Liver (tissue), 9 donors: ENCODE results near the gene BRD4. TPM values are rescaled to one million over a fixed set of nuclear protein-coding genes. Genes with fewer than 3 reads are reported as not detected.

Source experiments
- DNase-seq: peaks from one replicate; pipeline ENCODE4 v3.0.0-alpha.2; 2017; ENCODE audit warnings: low spot score
- H3K27ac ChIP-seq, 2 donors: one replicate each; pipeline ENCODE4 v1.7.0; 2013; ENCODE audit warnings: inconsistent platforms in 2 of 2, low read length in 2 of 2, control low read depth in 1 of 2, low read depth in 1 of 2, mild to moderate bottlenecking in 1 of 2
- H3K27me3 ChIP-seq, 4 donors: one replicate each; pipeline versions ENCODE4 v1.6.1 to v1.7.0; 2013; ENCODE audit warnings: low read length in 3 of 4, inconsistent platforms in 1 of 4, mild to moderate bottlenecking in 1 of 4, moderate library complexity in 1 of 4; ENCODE audit not compliant: control insufficient read depth in 4 of 4, insufficient read depth in 4 of 4
- H3K36me3 ChIP-seq, 4 donors: one replicate each; pipeline versions ENCODE4 v1.6.1 to v1.7.0; 2013; ENCODE audit warnings: low read length in 3 of 4, mild to moderate bottlenecking in 3 of 4, low read depth in 1 of 4, moderate library complexity in 1 of 4; ENCODE audit not compliant: control insufficient read depth in 4 of 4, insufficient read depth in 3 of 4
- H3K4me1 ChIP-seq, 4 donors: one replicate each; pipeline versions ENCODE4 v1.6.1 to v1.7.0; 2013; ENCODE audit warnings: low read length in 3 of 4, mild to moderate bottlenecking in 3 of 4, moderate library complexity in 1 of 4; ENCODE audit not compliant: control insufficient read depth in 4 of 4, insufficient read depth in 4 of 4
- H3K4me3 ChIP-seq, 3 donors: one replicate each; pipeline versions ENCODE4 v1.6.1 to v1.7.0; 2013; ENCODE audit warnings: low read length in 3 of 3, control low read depth in 1 of 3, low read depth in 1 of 3, mild to moderate bottlenecking in 1 of 3
- H3K9ac ChIP-seq, 2 donors: one replicate each; pipeline ENCODE4 v1.7.0; 2013; ENCODE audit warnings: low read length in 2 of 2, mild to moderate bottlenecking in 2 of 2, moderate library complexity in 2 of 2, control low read depth in 1 of 2, low read depth in 1 of 2
- H3K9me3 ChIP-seq, 4 donors: one replicate each; pipeline versions ENCODE4 v1.6.1 to v1.7.0; 2013; ENCODE audit warnings: low read length in 3 of 4; ENCODE audit not compliant: control insufficient read depth in 4 of 4
- FOXA1 ChIP-seq: IDR thresholded peaks from 2 replicates; pipeline ENCODE4 v1.6.1; 2016; ENCODE audit warnings: antibody characterized with exemption
- FOXA2 ChIP-seq: IDR thresholded peaks from 2 replicates; pipeline ENCODE4 v1.6.1; 2016; ENCODE audit warnings: antibody characterized with exemption
- GABPA ChIP-seq, 2 donors: IDR thresholded peaks in 1 of 2; conservative IDR thresholded peaks in 1 of 2; 2 replicates each; pipeline ENCODE4 v1.6.1; 2016; ENCODE audit warnings: antibody characterized with exemption in 2 of 2, mild to moderate bottlenecking in 1 of 2, moderate library complexity in 1 of 2
- HNF4A ChIP-seq, 2 donors: conservative IDR thresholded peaks; 2 replicates each; pipeline ENCODE4 v1.6.1; 2016; ENCODE audit warnings: antibody characterized with exemption in 2 of 2, mild to moderate bottlenecking in 2 of 2
- HNF4G ChIP-seq: IDR thresholded peaks from 2 replicates; pipeline ENCODE4 v1.6.1; 2016; ENCODE audit warnings: antibody characterized with exemption
- JUND ChIP-seq, 2 donors: IDR thresholded peaks; 2 replicates each; pipeline ENCODE4 v1.6.1; 2016; ENCODE audit warnings: antibody characterized with exemption in 2 of 2
- NR2F2 ChIP-seq: IDR thresholded peaks from 2 replicates; pipeline ENCODE4 v1.6.1; 2016; ENCODE audit warnings: antibody characterized with exemption
- RAD21 ChIP-seq, 2 donors: IDR thresholded peaks; 2 replicates each; pipeline ENCODE4 v1.6.1; 2016; ENCODE audit warnings: antibody characterized with exemption in 2 of 2, mild to moderate bottlenecking in 2 of 2
- RXRA ChIP-seq, 2 donors: IDR thresholded peaks; 2 replicates each; pipeline ENCODE4 v1.6.1; 2017 to 2018; ENCODE audit warnings: antibody characterized with exemption in 2 of 2, mild to moderate bottlenecking in 1 of 2
- SP1 ChIP-seq: IDR thresholded peaks from 2 replicates; pipeline ENCODE4 v1.6.1; 2018; ENCODE audit warnings: antibody characterized with exemption, mild to moderate bottlenecking
- TAF1 ChIP-seq: conservative IDR thresholded peaks from 2 replicates; pipeline ENCODE4 v1.6.1; 2016; ENCODE audit warnings: antibody characterized with exemption, mild to moderate bottlenecking
- YY1 ChIP-seq: IDR thresholded peaks from 2 replicates; pipeline ENCODE4 v1.6.1; 2016; ENCODE audit warnings: antibody characterized with exemption, mild to moderate bottlenecking
- WGBS: extraction: QIAGEN DNeasy Blood & Tissue Kit; methylation state at CpG from one replicate; pipeline ENCODE4 v1.1.7; 2013; 5-methylcytosine and 5-hydroxymethylcytosine counted together
- polyA plus RNA-seq, 2 donors: library from polyadenylated mRNA; stranded (reverse) in 1 of 2; unstranded in 1 of 2; fragments of 200-250 nt in 1 of 2; fragments of >200 nt in 1 of 2; fragmentation: Nextera tagmentation in 1 of 2; extraction: Ambion mirVana in 1 of 2; gene quantifications; one replicate each; pipeline versions ENCODE4 v1.2.1 to v1.2.3, GENCODE V29; 2013 to 2015
- total RNA-seq, 2 donors: library from RNA; depleted of rRNA; stranded (reverse); fragments of >200 nt; gene quantifications; one replicate each; pipeline ENCODE4 v1.2.3, GENCODE V29; 2014
- TF ChIP-seq, protein P1 (sequence below): IDR thresholded peaks from 2 replicates; pipeline ENCODE4 v1.6.1; 2016; ENCODE audit warnings: antibody characterized with exemption, mild to moderate bottlenecking
- TF ChIP-seq, protein P2 (sequence below): fragments of 150-350 bp; IDR thresholded peaks from 2 replicates; pipeline ENCODE4 v1.5.1; 2017; ENCODE audit warnings: improper control_type of control experiment, low read depth, low read length; ENCODE audit not compliant: missing input control
- TF ChIP-seq, protein P3 (sequence below): IDR thresholded peaks from 2 replicates; pipeline ENCODE4 v1.6.1; 2016; ENCODE audit warnings: antibody characterized with exemption
- TF ChIP-seq, protein P4 (sequence below): IDR thresholded peaks from 2 replicates; pipeline ENCODE4 v1.6.1; 2016; ENCODE audit warnings: antibody characterized with exemption
- TF ChIP-seq, protein P5 (sequence below): IDR thresholded peaks from 2 replicates; pipeline ENCODE4 v1.6.1; 2016; ENCODE audit warnings: antibody characterized with exemption
- donor health status: healthy.
- donor health status: healthy.
- donor health status: healthy.
- donor health status: healthy.
- donor health status: healthy.

Gene BRD4
- total and polyA plus RNA-seq, 4 donors, result 13.6 to 25.8 (median 20.5) TPM

DNA sequence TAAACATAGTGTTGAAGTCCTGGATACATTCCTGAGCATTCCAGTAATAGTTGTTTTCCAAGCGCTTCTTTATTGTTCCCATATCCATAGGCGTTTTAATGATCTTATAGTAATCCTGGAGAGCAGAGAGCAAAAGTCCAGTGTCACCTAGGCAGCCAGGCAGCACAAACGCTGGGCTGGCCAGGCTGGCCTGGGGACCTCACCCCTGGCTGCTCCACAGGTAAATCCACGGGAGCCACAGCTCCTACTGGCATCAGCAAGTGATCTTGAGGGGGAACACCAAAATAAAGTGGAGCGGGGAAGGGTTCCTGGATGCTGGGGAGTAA lies 63.4 kb downstream of the BRD4 start:
- no peaks in the 10 kb centered on the region for H3K9me3 ChIP-seq
- peaks cover 19 to 78% (median 60%) of the 10 kb centered on the region in 4 donors for H3K4me1 ChIP-seq
- no peak for DNase-seq
- peak overlapping the region; percentile 15 to 32 for H3K27ac ChIP-seq
- peaks cover 6 to 41% (median 35%) of the 10 kb centered on the region in 4 donors for H3K36me3 ChIP-seq
- no peaks in the 10 kb centered on the region for H3K27me3 ChIP-seq
- TF ChIP-seq JUND (IDR thresholded peaks at IDR 0.05), result no peak
- TF ChIP-seq HNF4G, result no peak
- TF ChIP-seq FOXA1, result no peak
- TF ChIP-seq, protein P1, sequence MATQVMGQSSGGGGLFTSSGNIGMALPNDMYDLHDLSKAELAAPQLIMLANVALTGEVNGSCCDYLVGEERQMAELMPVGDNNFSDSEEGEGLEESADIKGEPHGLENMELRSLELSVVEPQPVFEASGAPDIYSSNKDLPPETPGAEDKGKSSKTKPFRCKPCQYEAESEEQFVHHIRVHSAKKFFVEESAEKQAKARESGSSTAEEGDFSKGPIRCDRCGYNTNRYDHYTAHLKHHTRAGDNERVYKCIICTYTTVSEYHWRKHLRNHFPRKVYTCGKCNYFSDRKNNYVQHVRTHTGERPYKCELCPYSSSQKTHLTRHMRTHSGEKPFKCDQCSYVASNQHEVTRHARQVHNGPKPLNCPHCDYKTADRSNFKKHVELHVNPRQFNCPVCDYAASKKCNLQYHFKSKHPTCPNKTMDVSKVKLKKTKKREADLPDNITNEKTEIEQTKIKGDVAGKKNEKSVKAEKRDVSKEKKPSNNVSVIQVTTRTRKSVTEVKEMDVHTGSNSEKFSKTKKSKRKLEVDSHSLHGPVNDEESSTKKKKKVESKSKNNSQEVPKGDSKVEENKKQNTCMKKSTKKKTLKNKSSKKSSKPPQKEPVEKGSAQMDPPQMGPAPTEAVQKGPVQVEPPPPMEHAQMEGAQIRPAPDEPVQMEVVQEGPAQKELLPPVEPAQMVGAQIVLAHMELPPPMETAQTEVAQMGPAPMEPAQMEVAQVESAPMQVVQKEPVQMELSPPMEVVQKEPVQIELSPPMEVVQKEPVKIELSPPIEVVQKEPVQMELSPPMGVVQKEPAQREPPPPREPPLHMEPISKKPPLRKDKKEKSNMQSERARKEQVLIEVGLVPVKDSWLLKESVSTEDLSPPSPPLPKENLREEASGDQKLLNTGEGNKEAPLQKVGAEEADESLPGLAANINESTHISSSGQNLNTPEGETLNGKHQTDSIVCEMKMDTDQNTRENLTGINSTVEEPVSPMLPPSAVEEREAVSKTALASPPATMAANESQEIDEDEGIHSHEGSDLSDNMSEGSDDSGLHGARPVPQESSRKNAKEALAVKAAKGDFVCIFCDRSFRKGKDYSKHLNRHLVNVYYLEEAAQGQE, result no peak
- no peak for TF ChIP-seq YY1
- TF ChIP-seq, protein P2, sequence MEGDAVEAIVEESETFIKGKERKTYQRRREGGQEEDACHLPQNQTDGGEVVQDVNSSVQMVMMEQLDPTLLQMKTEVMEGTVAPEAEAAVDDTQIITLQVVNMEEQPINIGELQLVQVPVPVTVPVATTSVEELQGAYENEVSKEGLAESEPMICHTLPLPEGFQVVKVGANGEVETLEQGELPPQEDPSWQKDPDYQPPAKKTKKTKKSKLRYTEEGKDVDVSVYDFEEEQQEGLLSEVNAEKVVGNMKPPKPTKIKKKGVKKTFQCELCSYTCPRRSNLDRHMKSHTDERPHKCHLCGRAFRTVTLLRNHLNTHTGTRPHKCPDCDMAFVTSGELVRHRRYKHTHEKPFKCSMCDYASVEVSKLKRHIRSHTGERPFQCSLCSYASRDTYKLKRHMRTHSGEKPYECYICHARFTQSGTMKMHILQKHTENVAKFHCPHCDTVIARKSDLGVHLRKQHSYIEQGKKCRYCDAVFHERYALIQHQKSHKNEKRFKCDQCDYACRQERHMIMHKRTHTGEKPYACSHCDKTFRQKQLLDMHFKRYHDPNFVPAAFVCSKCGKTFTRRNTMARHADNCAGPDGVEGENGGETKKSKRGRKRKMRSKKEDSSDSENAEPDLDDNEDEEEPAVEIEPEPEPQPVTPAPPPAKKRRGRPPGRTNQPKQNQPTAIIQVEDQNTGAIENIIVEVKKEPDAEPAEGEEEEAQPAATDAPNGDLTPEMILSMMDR, result no peak
- TF ChIP-seq, protein P3, sequence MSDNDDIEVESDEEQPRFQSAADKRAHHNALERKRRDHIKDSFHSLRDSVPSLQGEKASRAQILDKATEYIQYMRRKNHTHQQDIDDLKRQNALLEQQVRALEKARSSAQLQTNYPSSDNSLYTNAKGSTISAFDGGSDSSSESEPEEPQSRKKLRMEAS, result no peak
- TF ChIP-seq FOXA2, result no peak
- no peak for TF ChIP-seq SP1
- TF ChIP-seq, protein P4, sequence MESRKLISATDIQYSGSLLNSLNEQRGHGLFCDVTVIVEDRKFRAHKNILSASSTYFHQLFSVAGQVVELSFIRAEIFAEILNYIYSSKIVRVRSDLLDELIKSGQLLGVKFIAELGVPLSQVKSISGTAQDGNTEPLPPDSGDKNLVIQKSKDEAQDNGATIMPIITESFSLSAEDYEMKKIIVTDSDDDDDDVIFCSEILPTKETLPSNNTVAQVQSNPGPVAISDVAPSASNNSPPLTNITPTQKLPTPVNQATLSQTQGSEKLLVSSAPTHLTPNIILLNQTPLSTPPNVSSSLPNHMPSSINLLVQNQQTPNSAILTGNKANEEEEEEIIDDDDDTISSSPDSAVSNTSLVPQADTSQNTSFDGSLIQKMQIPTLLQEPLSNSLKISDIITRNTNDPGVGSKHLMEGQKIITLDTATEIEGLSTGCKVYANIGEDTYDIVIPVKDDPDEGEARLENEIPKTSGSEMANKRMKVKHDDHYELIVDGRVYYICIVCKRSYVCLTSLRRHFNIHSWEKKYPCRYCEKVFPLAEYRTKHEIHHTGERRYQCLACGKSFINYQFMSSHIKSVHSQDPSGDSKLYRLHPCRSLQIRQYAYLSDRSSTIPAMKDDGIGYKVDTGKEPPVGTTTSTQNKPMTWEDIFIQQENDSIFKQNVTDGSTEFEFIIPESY, result no peak
- TF ChIP-seq TAF1, result no peak
- TF ChIP-seq, protein P5, sequence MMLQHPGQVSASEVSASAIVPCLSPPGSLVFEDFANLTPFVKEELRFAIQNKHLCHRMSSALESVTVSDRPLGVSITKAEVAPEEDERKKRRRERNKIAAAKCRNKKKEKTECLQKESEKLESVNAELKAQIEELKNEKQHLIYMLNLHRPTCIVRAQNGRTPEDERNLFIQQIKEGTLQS, result no peak
- TF ChIP-seq RXRA (IDR thresholded peaks at IDR 0.05), result no peak
- no peak for TF ChIP-seq RAD21 (IDR thresholded peaks at IDR 0.05)
- no peak for TF ChIP-seq HNF4A (conservative IDR thresholded peaks at IDR 0.05)
- TF ChIP-seq NR2F2, result no peak
- H3K4me3 ChIP-seq, result no peak overlapping the region
- no peak overlapping the region for H3K9ac ChIP-seq
- 60% methylated on average over 5 of the region's 5 CpGs for whole genome bisulfite sequencing

DNA sequence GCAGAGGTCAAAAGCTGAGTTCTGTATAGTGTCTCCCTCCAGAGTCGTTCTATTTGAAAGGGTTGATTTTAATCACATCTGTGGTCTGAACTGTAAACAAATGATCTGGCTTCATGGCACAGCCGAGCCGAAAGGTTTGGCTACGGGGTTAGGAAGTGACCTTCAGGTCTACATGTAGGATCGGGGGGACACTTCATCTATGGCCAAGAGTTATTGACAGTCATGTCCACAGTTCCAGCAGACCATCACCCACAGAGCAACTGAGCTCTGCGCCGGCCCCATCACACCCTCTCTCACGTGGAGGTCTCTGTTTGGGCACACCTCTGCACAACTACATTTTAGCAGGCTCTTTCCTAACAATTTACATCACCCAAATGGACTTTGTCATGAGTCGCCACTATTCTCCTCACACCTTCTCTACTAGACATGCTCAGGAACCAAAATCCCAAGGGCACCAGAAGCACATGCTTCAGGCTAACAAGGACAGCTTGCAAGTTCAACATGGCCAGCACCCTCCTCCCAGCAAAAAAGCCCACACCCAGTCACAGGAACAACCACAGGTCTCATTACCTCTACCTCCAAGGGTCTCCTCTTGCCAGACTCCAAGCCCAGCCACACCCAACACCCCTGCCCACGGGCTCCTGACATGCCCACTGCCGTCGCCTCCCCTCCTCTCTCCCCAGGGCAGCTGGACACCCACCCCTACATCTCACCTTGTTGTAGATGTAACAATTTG lies 64.0 kb downstream of the BRD4 start:
- Histone ChIP-seq H3K4me1 (peaks cover 19 to 77% (median 58%) of the 10 kb centered on the region in 4 donors), H3K9me3 (no peaks in the 10 kb centered on the region), H3K27ac (peak overlapping the region; percentile 15 to 32), H3K9ac (no peak overlapping the region), H3K4me3 (no peak overlapping the region), H3K36me3 (peaks cover 10 to 46% (median 40%) of the 10 kb centered on the region in 4 donors), H3K27me3 (no peaks in the 10 kb centered on the region)
- DNase-seq, result no peak
- 50% methylated on average over 12 of the region's 12 CpGs for WGBS
- TF ChIP-seq, protein P4, result peak; percentile 45
- TF ChIP-seq HNF4G (peak; percentile 25), RAD21 (IDR thresholded peaks at IDR 0.05) (no peak), HNF4A (conservative IDR thresholded peaks at IDR 0.05) (peak; percentile 74 to 86), JUND (IDR thresholded peaks at IDR 0.05) (peak in 1 of 2 donors; percentile 49), YY1 (peak; percentile 72), GABPA (IDR thresholded peaks at IDR 0.05 in 1 of 2, conservative IDR thresholded peaks at IDR 0.05 in 1 of 2) (no peak), FOXA2 (peak; percentile 7)
- TF ChIP-seq, protein P1, result peak; percentile 26
- TF ChIP-seq, protein P5, result no peak
